Activated CD8-positive, alpha-beta memory T cell treated with anti-CD3 and anti-CD28 coated beads, Interleukin-2, amount 10 ng/mL, durations not matched to agents 7 days and 5 days (primary cell): Measurements from ENCODE around the gene GRIN3B. TPM values are rescaled to one million over a fixed set of nuclear protein-coding genes. Genes with fewer than 3 reads are reported as not detected.

Experiments
- ATAC-seq: fragments of 150-1000 bp; cut with Tn5 transposase; one replicate; pipeline ENCODE4 v1.10.0; 2021; ENCODE audit warnings: moderate library complexity
- CTCF ChIA-PET: fragments of 350-600 bp; sonication (Branson Sonifier 250); formaldehyde crosslinking; loops from one replicate; lab custom pipeline; 2021; ENCODE audit warnings: antibody characterized with exemption; lab: Charles Lee
- DNase-seq: peaks from one replicate; pipeline ENCODE4 v3.0.0-alpha.2; 2020
- H3K27ac Mint-ChIP-seq: one replicate; pipeline ENCODE4 v1.8.0; 2021; ENCODE audit warnings: mild to moderate bottlenecking, mixed read lengths
- H3K27me3 Mint-ChIP-seq: one replicate; pipeline ENCODE4 v1.8.0; 2021; ENCODE audit warnings: mixed read lengths
- H3K36me3 Mint-ChIP-seq: one replicate; pipeline ENCODE4 v1.8.0; 2021; ENCODE audit warnings: mild to moderate bottlenecking, mixed read lengths
- H3K4me1 Mint-ChIP-seq: one replicate; pipeline ENCODE4 v1.8.0; 2021; ENCODE audit warnings: mixed read lengths
- H3K4me3 Mint-ChIP-seq: one replicate; pipeline ENCODE4 v1.8.0; 2021; ENCODE audit warnings: mild to moderate bottlenecking, moderate library complexity, mixed read lengths
- H3K9me3 Mint-ChIP-seq: one replicate; pipeline ENCODE4 v1.8.0; 2022; ENCODE audit warnings: low read depth, mixed read lengths
- total RNA-seq, 2 experiments: library from RNA; stranded (reverse); gene quantifications; one replicate each; pipeline ENCODE4 v1.2.3, GENCODE V29; 2021

The GRIN3B gene
- total RNA-seq, 2 experiments from 2014 or later: not detected

DNA sequence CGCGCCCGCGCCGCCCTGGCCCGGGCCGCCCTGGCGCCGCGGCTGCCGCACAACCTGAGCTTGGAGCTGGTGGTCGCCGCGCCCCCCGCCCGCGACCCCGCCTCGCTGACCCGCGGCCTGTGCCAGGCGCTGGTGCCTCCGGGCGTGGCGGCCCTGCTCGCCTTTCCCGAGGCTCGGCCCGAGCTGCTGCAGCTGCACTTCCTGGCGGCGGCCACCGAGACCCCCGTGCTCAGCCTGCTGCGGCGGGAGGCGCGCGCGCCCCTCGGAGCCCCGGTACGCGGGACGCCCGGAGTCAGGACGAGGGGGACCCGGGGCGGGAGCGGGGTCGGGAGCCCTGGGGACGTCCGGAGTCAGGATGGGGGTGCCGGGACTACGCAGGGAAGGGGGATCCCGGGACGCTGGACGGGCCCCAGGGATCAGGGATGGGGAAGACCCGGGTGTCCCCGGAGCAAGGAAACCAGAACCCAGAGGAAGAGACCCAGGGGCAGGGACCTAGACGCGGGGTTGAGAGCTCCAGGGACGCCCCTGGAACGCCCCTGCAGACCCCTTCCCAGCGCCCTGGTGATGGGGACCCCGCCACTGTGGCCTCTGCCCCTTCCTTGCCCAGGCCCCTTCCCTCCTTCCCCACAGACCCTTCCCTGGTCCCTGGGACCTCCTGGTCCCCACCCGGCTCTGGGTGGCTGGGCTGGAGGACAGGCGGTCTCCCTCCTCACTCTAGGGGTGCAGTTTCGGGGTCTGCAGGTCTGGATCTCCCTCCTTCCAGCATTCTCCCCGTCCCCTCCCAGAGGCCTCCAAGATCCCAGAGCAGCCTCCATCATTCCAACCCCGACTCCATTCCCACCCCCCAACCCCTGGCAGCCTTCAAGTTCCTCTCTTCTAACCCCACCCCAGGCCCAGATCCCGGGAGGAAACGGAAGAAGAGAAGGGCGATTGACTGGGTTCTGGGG, 645 bp downstream of the GRIN3B start:
- Mint-ChIP-seq H3K9me3 (no peaks in the 10 kb centered on the region), H3K4me1 (peaks cover 11% of the 10 kb centered on the region), H3K4me3 (no peak overlapping the region), H3K27me3 (peaks cover 39% of the 10 kb centered on the region), H3K36me3 (no peaks in the 10 kb centered on the region), H3K27ac (no peak overlapping the region)
- no peak for DNase-seq
- CTCF ChIA-PET: interaction anchor here (0.6 to 1.3 kb wide), 9 partner anchors 37 to 409 kb away, joined by 3 to 4 read pairs (median 3); partner anchors contain the start of genes MED16 and RNU6-9
- no peak for ATAC-seq

DNA sequence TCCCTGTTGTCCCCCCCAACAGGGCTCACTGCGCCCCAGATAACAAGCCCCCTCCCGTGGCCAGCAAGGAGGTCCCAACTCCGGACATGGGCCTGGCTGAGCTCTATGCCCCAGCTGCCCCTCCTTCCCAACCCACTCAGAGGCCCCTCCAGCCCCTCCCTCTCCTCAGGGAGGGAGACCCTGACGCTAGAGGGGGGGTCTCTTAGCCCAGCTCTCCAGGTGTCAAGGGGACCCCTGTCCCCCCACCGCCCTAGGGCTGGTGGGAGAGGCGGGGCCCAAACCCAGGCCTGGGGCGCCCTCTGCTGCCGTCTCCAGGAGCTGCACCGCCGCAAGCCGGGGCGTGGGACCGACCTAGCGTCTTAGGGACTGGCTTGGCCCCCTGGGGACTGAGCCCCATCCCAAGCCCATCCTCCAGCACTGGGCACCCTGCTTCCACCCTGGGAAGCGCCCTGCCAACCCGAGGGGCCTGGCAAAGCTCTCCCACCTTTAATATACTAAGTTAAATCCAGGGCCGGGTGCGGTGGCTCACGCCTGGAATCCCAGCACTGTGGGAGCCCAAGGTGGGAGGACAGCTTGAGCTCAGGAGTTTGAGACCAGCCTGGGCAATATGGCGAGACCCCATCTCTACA, 1.4 kb downstream of the GRIN3B start:
- H3K4me1 Mint-ChIP-seq: peaks cover 3% of the 10 kb centered on the region
- DNase-seq: peak; percentile 74
- CTCF ChIA-PET: interaction anchor here (0.6 to 1.3 kb wide), 9 partner anchors 37 to 408 kb away, joined by 3 to 4 read pairs (median 3); partner anchors contain the start of genes MED16 and RNU6-9
- H3K4me3 Mint-ChIP-seq: no peak overlapping the region
- ATAC-seq: peak; percentile 77
- H3K9me3 Mint-ChIP-seq: no peaks in the 10 kb centered on the region
- H3K27ac Mint-ChIP-seq: no peak overlapping the region
- peaks cover 34% of the 10 kb centered on the region for H3K27me3 Mint-ChIP-seq
- no peaks in the 10 kb centered on the region for H3K36me3 Mint-ChIP-seq

DNA sequence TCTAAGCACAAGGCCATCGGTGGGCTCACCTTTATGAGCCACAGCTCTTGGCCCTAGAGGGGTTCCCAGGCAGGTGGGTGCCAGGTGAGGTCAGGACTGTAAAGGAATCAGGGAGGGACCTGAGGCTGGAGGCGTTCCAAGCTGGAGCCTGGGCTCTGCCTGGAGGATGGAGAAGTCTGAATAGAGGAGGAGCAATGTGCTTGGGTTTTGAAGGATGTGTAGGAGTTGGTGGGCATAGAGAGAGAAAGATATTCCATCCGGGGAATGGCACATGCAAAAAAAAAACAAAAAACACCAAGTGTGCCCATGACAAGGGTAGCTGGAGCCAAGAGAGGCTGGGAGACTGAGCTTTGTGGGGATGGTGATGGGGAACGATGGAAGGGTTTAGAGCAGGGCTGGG, 2.4 kb downstream of the GRIN3B start:
- peaks cover under 1% of the 10 kb centered on the region for H3K4me1 Mint-ChIP-seq
- H3K4me3 Mint-ChIP-seq: no peak overlapping the region
- no peaks in the 10 kb centered on the region for H3K9me3 Mint-ChIP-seq
- ATAC-seq (no peak), DNase-seq (no peak)
- no peaks in the 10 kb centered on the region for H3K36me3 Mint-ChIP-seq
- CTCF ChIA-PET: interaction anchor here (0.7 kb wide), 1 partner anchor 232 kb away, joined by 5 read pairs; no protein-coding TSS in a partner anchor
- no peak overlapping the region for H3K27ac Mint-ChIP-seq
- peaks cover 28% of the 10 kb centered on the region for H3K27me3 Mint-ChIP-seq

DNA sequence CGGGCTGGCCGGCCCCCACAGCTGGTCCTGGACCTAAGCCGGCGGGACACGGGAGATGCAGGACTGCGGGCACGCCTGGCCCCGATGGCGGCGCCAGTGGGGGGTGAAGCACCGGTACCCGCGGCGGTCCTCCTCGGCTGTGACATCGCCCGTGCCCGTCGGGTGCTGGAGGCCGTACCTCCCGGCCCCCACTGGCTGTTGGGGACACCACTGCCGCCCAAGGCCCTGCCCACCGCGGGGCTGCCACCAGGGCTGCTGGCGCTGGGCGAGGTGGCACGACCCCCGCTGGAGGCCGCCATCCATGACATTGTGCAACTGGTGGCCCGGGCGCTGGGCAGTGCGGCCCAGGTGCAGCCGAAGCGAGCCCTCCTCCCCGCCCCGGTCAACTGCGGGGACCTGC, 3.1 kb downstream of the GRIN3B start:
- Mint-ChIP-seq H3K4me3 (no peak overlapping the region), H3K4me1 (no peaks in the 10 kb centered on the region), H3K36me3 (no peaks in the 10 kb centered on the region), H3K27ac (no peak overlapping the region), H3K27me3 (peaks cover 21% of the 10 kb centered on the region), H3K9me3 (no peaks in the 10 kb centered on the region)
- ATAC-seq: no peak
- no peak for DNase-seq
- CTCF ChIA-PET: interaction anchor here (0.5 to 1.1 kb wide), 3 partner anchors 16 to 428 kb away, joined by 3 to 4 read pairs (median 4); partner anchors contain the start of gene WDR18

DNA sequence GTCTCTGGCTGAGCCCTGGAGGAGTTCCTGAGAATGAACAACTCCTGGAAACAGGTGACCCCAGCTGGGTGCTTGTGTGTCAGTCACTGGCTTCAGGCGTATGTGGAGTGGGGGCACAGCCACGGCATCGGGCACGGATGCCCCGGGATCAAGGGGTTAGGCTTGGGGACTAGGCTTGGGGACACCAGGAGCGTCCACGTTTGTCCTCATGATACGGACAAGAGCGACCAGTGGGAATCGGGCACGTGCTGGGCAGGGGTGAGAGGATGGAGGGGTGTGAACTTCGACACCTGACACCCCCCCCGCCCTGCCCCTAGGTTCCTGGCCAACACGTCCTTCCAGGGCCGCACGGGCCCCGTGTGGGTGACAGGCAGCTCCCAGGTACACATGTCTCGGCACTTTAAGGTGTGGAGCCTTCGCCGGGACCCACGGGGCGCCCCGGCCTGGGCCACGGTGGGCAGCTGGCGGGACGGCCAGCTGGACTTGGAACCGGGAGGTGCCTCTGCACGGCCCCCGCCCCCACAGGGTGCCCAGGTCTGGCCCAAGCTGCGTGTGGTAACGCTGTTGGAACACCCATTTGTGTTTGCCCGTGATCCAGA, 4.1 kb downstream of the GRIN3B start:
- CTCF ChIA-PET: interaction anchor here (0.8 to 1.4 kb wide), 3 partner anchors 17 to 28 kb away, joined by 4 read pairs; partner anchors contain the start of gene WDR18
- no peak overlapping the region for H3K27ac Mint-ChIP-seq
- no peaks in the 10 kb centered on the region for H3K36me3 Mint-ChIP-seq
- no peak overlapping the region for H3K4me3 Mint-ChIP-seq
- DNase-seq: no peak
- no peaks in the 10 kb centered on the region for H3K4me1 Mint-ChIP-seq
- ATAC-seq: no peak
- H3K27me3 Mint-ChIP-seq: peaks cover 13% of the 10 kb centered on the region
- H3K9me3 Mint-ChIP-seq: no peaks in the 10 kb centered on the region

DNA sequence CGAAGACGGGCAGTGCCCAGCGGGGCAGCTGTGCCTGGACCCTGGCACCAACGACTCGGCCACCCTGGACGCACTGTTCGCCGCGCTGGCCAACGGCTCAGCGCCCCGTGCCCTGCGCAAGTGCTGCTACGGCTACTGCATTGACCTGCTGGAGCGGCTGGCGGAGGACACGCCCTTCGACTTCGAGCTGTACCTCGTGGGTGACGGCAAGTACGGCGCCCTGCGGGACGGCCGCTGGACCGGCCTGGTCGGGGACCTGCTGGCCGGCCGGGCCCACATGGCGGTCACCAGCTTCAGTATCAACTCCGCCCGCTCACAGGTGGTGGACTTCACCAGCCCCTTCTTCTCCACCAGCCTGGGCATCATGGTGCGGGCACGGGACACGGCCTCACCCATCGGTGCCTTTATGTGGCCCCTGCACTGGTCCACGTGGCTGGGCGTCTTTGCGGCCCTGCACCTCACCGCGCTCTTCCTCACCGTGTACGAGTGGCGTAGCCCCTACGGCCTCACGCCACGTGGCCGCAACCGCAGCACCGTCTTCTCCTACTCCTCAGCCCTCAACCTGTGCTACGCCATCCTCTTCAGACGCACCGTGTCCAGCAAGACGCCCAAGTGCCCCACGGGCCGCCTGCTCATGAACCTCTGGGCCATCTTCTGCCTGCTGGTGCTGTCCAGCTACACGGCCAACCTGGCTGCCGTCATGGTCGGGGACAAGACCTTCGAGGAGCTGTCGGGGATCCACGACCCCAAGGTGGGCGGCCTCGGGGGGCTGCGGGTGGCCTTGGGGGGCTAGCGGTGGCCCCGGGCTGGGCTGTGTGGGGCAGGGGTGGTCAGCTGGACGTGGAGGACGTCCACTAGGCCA, 4.8 kb downstream of the GRIN3B start:
- CTCF ChIA-PET: interaction anchor here (0.6 to 2.3 kb wide), 3 partner anchors 8 to 83 kb away, joined by 3 to 5 read pairs (median 4); no protein-coding TSS in a partner anchor
- no peaks in the 10 kb centered on the region for H3K9me3 Mint-ChIP-seq
- no peak for ATAC-seq
- H3K27me3 Mint-ChIP-seq: peaks cover 7% of the 10 kb centered on the region
- no peak for DNase-seq
- no peak overlapping the region for H3K4me3 Mint-ChIP-seq
- H3K4me1 Mint-ChIP-seq: no peaks in the 10 kb centered on the region
- no peak overlapping the region for H3K27ac Mint-ChIP-seq
- peaks cover 1% of the 10 kb centered on the region for H3K36me3 Mint-ChIP-seq

DNA sequence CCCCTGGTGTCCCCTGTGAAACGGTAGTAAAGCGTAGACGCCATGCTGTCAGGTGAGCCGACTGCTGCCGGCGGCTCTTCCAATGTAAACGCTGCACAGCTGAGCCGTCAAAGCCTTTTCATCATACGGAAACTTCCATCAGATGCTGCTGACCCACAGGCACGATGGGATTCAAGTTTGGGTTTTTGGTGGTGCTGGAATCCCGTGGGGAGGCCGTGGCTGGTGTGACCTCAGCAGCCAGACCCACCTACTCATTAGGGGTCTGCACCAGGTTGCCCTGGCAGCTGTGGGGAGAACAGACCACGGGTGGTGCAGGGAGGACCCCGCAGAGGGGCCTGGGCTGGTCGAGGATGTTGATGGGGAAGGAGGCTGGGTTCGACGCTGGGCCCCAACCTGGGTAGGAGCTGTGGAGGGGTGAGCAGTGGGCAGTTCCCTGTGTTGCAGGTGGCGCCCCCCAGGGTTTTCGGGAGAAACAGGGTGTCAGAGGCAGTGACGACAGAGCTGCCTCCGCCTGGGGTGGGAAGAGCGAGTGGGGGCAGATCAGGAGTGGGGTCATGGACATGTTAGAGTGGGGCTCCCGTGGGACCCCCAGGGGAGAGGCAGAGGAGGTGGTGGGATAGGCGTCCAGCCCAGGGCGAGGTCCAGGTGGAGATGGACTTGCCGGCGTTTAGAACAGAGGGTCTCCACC, 6.6 kb downstream of the GRIN3B start:
- Mint-ChIP-seq H3K4me3 (no peak overlapping the region), H3K4me1 (no peaks in the 10 kb centered on the region), H3K36me3 (peaks cover 3% of the 10 kb centered on the region), H3K9me3 (no peaks in the 10 kb centered on the region), H3K27me3 (peaks cover 3% of the 10 kb centered on the region), H3K27ac (no peak overlapping the region)
- CTCF ChIA-PET: interaction anchor here (1.0 to 2.3 kb wide), 3 partner anchors 10 to 23 kb away, joined by 3 to 5 read pairs (median 4); partner anchors contain the start of gene WDR18
- ATAC-seq (no peak), DNase-seq (no peak)

DNA sequence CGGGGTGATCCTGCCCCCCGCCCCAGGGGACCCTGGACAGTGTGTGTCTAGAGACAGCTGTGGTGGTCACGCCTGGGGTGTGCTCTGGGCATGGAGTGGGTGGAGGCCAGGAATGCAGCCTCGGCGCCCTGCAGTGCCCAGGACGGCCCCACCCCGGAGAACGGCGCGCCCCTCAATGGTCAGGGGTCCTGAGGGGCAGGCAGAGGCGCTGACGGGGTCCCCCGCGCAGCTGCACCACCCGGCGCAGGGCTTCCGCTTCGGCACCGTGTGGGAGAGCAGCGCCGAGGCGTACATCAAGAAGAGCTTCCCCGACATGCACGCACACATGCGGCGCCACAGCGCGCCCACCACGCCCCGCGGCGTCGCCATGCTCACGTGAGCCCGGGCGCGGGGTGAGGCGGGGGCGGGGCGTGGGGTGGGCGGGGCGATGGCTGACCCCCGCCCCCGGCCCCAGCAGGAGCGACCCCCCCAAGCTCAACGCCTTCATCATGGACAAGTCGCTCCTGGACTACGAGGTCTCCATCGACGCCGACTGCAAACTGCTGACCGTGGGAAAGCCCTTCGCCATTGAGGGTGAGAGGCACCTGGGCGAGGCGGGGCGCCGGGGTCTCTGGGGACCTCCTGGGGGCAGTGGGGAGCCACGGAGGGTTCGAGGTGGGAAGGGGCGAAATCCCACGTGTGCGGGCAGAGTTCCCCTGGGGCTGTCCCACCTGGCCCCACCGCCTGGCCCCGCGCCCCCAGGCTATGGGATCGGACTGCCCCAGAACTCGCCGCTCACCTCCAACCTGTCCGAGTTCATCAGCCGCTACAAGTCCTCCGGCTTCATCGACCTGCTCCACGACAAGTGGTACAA, 7.4 kb downstream of the GRIN3B start:
- Mint-ChIP-seq H3K4me3 (no peak overlapping the region), H3K27ac (no peak overlapping the region), H3K4me1 (no peaks in the 10 kb centered on the region), H3K27me3 (peaks cover 1% of the 10 kb centered on the region), H3K9me3 (no peaks in the 10 kb centered on the region), H3K36me3 (peaks cover 4% of the 10 kb centered on the region)
- ATAC-seq (no peak), DNase-seq (no peak)
- CTCF ChIA-PET: interaction anchor here (1.0 to 2.3 kb wide), 3 partner anchors 11 to 23 kb away, joined by 3 to 5 read pairs (median 4); partner anchors contain the start of gene WDR18

DNA sequence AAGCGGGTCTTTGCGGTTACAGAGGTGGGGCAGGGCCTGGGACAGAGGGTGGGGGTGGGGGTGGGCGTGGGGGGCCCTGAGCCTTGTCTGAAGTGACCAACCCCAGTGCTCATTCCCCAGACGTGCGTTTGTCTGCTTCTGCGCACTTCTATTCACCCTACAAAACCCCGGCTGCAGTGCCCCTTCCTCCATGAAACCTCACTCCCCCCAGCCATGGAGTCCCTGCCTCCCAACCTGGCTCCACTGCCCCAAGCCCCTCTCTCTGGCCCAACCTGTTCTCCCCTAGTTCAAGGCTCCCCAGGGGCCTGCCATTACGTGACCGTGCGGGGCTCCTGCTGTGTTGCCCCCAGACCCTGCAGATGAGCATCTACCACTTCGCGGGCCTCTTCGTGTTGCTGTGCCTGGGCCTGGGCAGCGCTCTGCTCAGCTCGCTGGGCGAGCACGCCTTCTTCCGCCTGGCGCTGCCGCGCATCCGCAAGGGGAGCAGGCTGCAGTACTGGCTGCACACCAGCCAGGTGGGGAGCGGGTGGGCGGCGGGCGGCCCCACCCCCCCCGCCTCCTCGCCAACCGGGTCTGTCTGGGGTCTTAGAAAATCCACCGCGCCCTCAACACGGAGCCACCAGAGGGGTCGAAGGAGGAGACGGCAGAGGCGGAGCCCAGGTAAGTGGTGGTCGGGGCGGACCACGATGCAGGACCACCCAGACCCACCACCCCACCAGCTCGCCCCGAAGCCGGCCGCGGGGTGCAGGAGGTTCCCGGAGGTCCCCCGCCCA, 8.2 kb downstream of the GRIN3B start:
- H3K4me3 Mint-ChIP-seq: no peak overlapping the region
- no peaks in the 10 kb centered on the region for H3K9me3 Mint-ChIP-seq

DNA sequence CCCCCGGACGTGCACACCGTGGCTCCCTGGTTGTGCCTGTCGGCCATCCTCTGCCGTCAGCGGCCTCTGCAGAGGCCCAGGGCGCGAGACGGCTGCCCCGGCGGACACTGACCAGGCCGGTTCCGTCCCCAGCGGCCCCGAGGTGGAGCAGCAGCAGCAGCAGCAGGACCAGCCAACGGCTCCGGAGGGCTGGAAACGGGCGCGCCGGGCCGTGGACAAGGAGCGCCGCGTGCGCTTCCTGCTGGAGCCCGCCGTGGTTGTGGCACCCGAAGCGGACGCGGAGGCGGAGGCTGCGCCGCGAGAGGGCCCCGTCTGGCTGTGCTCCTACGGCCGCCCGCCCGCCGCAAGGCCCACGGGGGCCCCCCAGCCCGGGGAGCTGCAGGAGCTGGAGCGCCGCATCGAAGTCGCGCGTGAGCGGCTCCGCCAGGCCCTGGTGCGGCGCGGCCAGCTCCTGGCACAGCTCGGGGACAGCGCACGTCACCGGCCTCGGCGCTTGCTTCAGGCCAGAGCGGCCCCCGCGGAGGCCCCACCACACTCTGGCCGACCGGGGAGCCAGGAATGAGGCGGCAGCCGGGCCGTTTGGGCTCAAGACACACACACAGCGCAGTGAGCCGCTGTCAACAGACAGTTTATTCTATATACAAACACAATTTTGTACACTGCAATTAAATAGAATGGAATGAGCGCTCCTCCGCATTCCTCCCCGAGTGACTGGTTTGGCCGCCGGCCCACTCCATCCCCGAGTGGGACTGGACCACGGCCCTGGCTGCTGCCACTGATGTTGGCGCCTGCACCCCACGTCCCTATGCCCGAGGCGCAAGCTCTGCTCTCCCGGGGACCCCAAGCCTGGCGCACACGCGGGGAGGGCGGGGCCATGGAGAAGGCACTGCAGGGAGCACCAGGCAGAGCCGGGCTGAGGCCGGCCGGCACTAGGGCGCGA, 9.1 kb downstream of the GRIN3B start:
- Mint-ChIP-seq H3K36me3 (peaks cover 4% of the 10 kb centered on the region), H3K4me3 (no peak overlapping the region), H3K27ac (no peak overlapping the region), H3K4me1 (no peaks in the 10 kb centered on the region), H3K27me3 (no peaks in the 10 kb centered on the region), H3K9me3 (no peaks in the 10 kb centered on the region)
- DNase-seq (no peak), ATAC-seq (no peak)
- CTCF ChIA-PET: no interaction called here

More for the DNA sequence above, 8.2 kb downstream of the GRIN3B start:
- ATAC-seq: no peak
- no peak for DNase-seq
- Mint-ChIP-seq H3K4me1 (no peaks in the 10 kb centered on the region), H3K27me3 (no peaks in the 10 kb centered on the region), H3K27ac (no peak overlapping the region), H3K36me3 (peaks cover 4% of the 10 kb centered on the region)
- CTCF ChIA-PET: no interaction called here
